DMS 273 (cell line): ENCODE data around the gene ZNF774.
"Not testable (repeated sequence)": the region's sequence is repeated elsewhere in the genome, so short reads cannot be mapped to it uniquely, and the experiment has no call there.

Experiments
- DNase-seq: peaks from one replicate; lab custom pipeline; 2025; ENCODE audit not compliant: unreplicated experiment; lab: John Stamatoyannopoulos, UW

Gene ZNF774

DNA sequence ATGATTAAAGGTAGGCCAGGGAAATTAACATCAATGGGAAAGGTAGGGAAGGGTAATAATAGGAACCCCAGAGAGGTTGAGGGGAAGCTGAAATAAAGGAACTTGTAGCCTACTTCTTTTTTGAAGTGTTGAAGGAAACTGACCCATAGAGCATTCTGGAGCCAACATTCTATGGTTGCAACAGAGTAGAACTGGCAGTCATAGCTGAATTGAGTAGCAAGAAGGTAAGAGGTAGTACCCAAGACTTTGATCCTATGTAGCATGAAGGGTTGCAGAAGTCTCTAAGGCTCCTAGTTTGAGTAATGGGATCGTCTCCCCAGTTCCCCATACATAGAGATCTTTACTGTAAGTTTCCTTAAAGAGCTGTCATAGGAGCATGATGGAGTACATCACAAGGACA is 7.4 kb upstream of the ZNF774 start:
- no peak for DNase-seq

DNA sequence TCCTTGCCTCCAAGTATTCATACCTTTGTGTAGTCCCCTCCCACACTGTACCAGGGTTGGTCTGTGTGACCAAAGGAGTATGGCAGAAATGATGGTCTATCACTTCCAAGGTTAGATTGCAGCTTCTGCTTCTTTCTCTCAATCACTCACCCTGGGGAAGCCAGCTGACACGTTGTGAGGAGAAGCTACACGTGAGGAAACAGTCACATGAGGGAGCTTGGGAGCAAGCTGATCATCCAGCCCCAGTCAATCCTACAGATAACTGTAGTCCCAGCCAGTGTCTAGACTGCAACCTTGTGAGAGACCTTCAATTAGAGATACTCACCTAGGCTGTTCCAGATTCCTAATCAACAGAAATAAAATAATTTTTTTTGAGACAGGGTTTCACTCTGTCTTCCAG is 6.2 kb upstream of the ZNF774 start:
- no peak for DNase-seq

DNA sequence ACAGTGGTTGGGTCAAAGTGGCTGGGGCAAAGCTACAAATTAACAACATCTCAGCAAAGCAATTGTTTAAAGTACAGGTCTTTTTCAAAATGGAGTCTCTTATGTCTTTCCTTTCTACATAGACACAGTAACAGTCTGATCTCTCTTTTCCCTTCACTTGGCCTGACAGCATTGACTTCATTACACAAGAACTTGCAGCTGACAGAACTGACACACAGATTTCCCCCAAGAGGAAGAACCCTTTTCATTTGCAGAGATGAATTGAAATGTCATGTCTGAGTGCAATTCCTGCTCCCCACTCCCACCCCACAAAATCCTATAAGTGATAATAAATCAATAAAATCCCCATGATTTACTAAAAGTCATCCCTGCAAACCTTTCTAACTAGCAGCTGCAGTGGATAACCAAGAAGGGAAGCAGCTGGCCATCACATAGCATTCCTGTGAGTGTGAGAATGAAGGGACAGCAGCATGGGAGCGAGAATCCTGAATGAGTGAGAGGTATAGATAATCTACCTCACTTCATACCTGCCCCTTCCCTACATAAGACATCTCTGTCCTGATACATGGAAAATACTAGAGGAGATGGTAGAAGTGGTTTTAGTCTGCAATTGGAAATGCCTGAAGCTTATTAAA is 4.5 kb upstream of the ZNF774 start:
- not testable (repeated sequence) for DNase-seq

DNA sequence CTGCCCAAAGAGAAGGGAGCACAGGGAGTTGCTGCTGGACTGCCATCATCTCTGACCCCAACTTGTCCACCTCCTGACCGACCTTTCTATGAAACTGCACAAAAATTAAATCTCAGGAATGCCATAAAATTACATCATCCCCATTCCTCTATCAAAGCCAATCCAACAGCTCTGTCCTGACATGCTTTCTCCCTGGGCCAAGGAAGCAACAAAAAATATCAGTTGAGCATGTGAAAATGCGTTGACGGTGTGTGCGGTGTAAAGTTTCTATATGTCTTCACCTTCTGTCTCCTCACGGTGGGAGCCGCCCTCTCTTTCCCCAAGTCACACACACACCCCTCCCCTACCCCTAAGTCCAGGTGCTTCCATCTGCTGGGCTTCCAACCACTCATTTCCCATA is 3.6 kb upstream of the ZNF774 start:
- no peak for DNase-seq

DNA sequence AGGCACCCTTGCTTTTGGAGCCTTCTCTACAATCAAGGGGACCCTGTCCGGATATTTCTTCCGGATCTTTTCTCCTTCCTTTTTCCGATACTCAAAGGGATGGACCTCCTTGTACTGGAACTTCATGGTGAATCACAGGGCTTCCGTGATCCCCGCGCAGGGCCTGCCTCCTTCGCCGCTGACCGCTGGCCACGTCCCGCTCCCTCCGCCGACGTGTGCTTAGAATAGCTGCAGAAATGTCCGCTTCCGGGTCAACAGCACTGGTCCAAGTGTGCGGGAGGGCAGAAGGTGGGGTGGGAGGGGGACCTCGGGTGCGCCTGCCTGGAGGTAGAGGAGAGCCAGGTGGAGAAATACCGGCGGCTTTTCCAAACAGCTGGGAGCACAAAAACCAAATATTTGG is 3.0 kb upstream of the ZNF774 start:
- DNase-seq = no peak

DNA sequence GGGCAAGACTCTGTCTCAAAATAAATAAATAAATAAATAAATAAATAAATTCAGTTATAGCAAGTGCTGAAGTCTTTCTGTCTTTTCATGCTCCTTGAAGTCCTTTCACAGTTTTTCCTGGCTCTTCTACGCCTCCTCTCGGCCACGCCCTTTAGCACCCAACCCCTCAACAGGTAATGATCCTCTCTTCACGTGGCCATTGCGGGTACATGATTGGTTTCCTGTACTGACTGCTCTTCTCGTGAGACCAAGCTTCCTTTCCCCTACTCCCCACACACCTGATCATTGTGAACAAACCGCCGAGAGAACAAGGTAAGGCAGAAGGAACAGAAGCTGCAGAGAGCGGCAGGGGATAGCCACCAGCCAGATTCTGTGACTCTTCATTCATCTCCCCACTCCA is 2.3 kb upstream of the ZNF774 start:
- no peak for DNase-seq

DNA sequence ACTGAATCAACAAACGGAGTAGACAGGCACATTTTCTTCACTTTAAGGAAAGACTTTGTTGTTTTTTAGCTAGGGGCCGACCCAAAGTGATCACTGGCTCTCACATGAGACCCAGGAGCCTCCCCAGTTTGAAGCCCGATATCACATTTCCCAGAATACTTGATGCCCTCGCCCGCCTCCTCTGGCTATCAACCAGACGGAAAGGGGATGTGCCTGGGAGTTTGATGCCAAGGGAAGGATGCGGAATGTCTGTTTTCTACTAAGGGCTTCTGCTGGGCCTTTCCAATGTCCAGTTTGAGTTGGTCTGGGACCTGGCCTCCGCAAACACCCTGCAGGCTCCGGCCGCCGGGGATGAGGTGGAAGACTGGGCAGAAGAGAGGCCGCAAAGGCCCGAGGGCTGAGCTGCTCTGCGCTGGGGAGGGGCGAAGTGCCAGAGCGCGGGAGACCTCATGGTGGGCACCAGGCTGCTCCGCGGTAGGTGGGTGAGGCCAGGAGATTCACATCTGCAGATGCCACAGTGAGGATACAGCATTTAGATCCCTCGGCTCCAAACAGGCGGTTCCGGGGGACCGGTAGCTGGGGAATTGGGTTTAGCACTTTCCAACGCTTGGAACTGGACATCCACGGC is 491 bp upstream of the ZNF774 start:
- peak; percentile 44 for DNase-seq

DNA sequence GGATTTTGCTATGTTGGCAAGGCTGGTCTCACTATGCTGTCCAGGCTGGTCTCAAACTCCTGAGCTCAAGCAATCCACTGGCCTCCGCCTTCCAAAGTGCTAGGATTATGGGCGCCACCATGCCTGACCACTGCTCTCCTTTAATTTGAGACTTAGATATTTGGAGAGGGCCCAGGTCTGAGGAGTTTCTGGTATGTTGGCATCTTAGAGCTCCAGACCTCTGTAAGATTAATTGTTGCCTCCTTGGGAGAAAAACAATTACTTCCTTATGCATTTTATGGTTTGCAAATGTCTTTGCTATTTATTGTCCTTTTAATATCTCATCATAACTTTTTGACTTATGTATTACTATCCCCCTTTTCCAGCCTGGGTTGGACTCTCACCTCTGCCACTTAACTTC is 2.9 kb downstream of the ZNF774 start:
- no peak for DNase-seq

DNA sequence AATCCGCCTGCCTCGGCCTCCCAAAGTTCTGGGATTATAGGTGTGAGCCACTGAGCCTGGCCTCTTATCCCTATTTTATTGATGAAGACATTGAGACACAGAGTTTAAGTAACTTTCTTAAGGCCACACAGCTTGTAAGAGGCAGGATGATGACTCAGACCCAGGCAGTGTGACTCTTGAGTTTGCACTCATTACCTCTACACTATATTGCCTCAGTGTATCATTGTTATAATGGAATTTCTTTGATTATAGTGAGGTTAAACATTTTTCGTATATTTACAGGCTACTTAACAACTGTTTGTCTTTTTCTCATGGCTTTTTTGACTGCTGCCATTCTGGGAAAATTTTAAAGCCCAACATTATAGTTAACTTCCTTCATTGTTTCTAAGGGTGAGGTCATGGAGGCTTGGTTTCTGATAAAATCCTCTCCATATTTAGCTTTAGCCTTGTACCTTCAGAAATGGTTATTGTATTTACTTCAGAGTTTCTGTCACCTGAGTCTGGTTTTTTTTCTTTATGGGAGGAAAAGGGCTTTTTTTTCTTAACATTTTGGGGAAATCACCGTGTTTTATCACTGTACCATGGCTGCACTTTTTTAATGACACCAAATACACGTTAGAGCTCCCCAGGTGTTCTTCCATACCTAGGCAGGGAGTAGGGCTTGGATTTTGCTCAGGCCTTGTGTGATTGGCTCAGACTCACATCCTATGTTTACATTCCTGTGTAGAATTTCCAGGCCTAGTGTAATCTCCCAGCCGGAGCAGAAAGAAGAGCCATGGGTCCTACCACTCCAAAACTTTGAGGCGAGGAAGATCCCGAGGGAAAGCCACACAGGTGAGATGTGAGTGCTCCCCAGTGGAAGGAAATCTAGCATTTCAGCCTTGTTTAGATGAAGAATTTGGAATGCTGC is 6.3 kb downstream of the ZNF774 start:
- no peak for DNase-seq

DNA sequence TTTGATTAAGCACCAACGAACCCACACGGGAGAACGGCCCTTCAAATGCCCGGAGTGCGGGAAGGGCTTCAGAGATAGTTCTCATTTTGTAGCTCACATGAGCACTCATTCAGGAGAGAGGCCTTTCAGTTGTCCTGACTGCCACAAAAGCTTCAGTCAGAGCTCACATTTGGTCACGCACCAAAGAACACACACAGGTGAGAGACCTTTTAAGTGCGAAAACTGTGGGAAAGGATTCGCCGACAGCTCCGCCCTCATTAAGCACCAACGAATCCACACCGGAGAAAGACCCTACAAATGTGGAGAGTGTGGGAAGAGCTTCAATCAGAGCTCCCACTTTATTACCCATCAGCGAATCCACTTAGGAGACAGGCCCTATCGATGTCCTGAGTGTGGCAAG is 8.7 kb downstream of the ZNF774 start:
- DNase-seq = no peak

DNA sequence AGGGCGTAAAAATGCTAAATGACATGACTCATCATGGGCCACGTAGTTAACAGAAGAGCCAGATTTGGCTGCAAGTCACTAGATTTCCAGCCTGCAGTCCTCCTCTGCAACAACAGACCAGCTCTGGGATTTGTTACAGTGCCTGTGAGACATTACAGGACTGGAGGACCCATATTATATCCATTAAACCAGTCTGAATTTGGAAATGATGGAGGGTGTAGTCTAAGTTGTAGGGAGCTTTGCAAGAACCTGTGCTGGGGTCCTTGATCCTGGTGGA is 10.8 kb downstream of the ZNF774 start:
- DNase-seq = no peak

DNA sequence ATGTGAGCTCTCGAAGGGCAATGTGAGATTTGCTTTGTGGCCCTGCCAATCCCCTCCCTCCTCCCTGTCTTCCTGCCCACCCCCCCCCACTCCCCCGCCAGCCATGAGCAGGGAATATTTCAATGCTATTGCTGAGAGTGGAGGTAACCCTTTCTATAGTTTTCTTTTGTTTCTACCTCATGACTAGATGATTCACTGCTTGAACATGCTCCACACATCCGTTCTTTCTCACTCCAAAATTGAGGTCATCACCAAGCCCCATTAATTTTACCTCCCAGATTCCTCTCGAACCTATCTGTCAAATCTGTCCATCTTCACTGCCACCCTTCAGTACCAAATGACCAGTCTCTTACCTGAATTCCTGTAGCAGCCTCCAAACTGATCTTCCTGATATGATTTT is 12.2 kb downstream of the ZNF774 start:
- no peak for DNase-seq

DNA sequence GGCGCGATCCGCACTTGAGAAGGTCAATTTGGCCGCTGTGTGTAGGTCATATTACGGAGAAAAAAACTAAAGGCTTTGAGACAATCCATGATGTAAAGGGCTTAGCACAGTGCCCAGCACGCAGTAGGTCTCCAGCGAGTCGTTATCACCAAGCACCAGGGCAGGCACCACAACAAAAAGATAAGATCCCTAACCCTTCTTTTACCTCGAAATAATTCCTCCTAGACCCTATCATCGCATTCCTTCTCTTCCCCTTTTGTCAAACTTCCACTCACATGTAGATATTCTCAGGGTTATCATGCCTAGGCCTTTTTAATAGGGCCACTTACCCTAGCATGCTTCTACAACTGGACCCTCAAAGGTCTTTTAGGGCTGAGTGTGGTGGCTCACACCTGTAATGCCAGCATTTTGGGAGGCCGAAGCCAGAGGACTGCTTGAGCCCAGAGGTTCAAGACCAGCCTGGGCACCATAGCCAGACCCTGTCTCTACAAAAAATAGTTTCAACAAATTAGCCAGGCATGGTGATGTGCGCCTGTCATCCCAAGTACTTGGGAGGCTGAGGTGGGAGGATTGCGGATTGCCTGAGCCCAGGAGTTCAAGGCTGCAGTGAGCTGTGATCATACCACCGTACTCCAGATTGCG is 13.5 kb downstream of the ZNF774 start:
- no peak for DNase-seq

DNA sequence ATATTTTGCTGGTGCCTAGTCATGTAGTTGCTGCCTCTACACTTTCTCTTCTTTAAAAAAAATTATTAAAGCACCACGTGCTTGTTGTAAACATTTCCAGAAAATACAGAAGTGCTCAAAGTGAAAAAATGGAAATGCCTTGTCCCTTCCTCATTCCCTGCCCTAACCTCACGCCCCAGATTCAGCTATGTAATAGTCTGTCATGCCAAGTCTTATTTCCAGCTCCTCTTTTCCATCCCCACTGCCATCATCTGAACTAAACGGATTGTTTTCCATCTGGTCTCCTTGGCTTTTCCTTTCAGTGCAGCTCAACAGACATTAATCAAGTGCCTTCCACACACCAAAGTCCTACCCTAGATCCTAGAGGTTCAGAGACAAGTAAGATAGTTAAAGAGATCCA is 15.5 kb downstream of the ZNF774 start:
- DNase-seq = no peak

DNA sequence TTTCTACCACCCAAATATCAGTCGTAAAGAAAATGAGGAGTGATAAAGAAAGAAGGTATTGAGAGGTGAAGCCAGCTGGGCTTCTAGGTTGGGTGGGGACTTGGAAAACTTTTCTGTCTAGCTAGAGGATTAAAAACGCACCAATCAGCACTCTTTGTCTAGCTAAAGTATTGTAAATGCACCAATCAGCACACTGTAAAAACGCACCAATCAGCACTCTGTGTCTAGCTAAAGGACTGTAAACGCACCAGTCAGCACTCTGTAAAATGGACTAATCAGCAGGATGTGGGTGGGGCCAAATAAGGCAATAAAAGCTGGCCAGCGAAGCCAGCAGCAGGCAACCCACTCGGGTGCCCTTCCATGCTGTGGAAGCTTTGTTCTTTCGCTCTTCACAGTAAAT is 23.0 kb downstream of the ZNF774 start:
- DNase-seq = no peak

DNA sequence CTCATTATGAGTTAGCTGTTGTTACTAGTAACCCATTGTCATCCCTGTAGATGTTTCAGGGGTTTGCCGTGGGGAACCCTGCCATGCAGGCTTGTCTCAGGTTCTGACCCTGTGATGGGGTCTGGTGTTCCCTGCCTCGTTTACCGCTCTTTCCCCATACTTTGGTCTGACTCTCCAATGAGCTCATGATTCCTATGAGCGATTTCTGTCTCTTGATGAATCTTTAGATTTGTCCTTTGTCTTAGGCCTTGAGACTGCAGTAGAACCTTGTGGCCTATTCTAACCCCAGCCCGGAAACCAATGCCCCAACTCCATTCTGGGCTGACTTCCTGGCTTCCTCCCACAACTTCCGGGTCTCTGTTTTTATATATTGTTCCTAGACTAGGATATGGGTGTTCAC is 24.7 kb downstream of the ZNF774 start:
- DNase-seq = no peak

DNA sequence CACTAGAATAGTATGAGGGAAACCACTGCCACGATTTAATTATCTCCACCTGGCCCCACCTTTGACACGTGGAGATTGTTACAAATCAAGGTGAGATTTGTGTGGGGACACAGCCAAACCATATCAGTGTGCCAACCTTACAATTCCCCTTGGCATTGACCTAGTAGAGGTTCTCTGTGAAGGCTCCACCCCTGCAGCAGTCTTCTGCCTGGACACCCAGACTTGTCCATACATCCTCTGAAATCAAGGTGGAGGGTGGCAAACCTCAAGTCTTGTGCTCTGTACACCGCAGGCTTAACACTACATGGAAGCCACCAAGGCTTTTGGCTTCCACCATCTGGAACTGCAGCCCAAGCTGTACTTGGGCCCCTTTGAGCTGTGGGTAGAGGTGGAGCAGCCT is 27.2 kb downstream of the ZNF774 start:
- DNase-seq = no peak

DNA sequence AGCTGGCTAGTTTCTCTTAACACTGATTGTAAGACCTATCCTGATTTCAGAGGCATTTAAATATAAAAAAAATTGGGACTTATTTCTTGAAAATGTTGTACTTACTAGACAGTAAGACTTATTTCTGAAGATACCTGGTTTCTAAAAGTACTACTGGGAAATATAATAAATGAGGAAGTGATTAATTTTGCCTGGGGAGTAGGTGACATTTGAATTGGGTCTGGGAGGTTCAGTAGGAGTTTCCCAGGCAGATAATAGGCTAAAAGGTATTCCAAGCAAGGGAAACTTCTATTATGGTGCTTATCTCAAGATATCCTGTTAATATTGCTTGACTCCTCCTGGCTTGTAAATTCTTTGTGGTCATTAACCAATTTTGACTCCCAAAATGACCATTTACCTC is 29.4 kb downstream of the ZNF774 start:
- DNase-seq = no peak

DNA sequence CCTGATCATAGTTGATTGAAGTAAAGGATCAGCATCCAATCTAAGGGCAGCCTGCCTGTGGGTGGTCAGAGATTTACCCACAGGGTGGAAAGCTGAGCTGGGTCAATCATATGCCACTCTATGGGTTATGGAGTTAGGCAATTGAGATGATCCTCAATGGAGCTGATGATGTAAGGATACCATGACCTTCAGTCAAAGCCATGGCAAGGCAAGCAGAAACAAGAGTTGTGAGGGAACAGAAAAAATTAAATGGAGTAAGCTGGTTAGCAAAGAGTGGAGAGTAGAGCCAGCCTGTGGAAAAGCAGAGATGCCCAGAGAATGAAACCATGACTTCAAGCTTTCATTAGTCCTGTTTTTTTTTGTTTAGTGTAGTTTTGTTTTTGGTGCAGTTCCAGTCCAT is 30.2 kb downstream of the ZNF774 start:
- DNase-seq = no peak

DNA sequence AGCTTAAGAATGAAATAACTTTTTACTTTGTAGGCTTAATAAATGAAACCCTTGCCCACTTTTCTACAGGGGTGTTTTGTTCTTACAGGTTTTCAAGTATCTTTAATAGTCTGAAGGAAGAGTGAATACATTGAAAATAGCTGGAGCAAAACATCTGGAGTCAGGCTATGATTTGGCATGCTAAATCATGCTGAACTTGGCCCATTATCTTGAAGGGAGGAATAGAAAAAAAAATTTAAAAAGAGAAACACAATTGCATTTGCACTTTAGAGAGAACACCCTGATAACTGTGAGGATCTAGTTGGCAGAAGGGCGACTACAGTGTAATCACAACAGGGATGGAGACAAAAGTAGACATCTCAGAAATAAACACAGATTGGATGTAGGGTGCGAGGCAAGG is 34.1 kb downstream of the ZNF774 start:
- DNase-seq = no peak

DNA sequence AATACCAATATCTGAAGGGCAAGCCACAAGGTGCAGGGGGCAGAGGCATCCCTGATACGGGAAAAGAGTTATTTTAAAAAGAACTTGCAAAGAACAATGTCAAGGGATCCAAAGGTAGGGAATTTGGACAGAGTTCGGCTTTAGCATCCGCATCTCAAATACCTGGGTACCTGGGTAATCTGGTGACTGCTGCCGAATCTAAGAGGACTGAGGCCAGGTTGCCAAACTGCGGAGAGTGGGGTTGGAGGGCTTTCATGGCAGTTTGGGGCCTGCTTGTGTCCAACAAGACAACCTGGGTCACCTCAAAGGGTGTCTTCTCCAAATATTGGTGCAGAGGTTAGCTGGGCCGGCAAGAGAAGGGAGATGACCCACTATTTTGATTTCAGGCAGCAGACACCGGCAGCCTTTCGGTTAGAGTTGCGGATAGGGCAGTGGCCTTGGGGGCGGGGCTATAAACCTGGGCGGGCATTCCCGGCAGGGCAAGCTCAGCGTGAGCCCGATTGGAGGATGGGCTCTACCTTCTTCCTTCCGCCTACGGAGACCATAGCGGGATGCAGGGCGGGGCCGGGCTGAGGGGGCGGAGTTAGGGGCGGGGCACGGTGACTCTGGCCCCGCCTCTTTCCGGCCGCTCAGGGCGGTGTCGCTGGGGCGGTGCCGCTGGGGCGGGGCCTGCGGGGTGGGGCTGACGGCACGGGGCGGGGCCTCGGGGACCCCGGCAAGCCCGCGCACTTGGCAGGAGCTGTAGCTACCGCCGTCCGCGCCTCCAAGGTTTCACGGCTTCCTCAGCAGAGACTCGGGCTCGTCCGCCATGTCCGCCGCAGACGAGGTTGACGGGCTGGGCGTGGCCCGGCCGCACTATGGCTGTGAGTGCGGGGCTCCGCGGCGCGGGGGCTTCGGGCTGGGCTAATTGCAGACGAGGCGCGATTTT is 35.7 kb downstream of the ZNF774 start, which contains the start of gene IQGAP1:
TSS of gene IQGAP1 (plus strand) at position 709 of the 928 bp plus-strand sequence. CDS start at position 809, 100 bp downstream.
- DNase-seq = peak; percentile 97
